Hematopoietic multipotent progenitor cell (in vitro differentiated cells): ENCODE data around the gene LRRC8C. TPM values are rescaled to one million over a fixed set of nuclear protein-coding genes. Genes with fewer than 3 reads are reported as not detected.
A peak's percentile ranks its signal among the peaks of the same experiment; 100 is the strongest.

Experiments
- DNase-seq, 3 donors: peaks; one replicate each; pipeline ENCODE4 v3.0.0-alpha.2; 2011 to 2015; ENCODE audit warnings: low read depth in 2 of 3, low spot score in 2 of 3
- total RNA-seq: library from RNA; depleted of rRNA; stranded (reverse); fragments of >200 nt; gene quantifications from one replicate; pipeline ENCODE4 v1.2.3, GENCODE V29; 2012

The LRRC8C gene
- total RNA-seq, 1 donor: 4.6 TPM

- DNase-seq: peak in 2 of 3 donors; percentile 69 to 74
These were observed 404 bp downstream of the LRRC8C start for GRCh38 chr1:89633248-89633799.

DNA sequence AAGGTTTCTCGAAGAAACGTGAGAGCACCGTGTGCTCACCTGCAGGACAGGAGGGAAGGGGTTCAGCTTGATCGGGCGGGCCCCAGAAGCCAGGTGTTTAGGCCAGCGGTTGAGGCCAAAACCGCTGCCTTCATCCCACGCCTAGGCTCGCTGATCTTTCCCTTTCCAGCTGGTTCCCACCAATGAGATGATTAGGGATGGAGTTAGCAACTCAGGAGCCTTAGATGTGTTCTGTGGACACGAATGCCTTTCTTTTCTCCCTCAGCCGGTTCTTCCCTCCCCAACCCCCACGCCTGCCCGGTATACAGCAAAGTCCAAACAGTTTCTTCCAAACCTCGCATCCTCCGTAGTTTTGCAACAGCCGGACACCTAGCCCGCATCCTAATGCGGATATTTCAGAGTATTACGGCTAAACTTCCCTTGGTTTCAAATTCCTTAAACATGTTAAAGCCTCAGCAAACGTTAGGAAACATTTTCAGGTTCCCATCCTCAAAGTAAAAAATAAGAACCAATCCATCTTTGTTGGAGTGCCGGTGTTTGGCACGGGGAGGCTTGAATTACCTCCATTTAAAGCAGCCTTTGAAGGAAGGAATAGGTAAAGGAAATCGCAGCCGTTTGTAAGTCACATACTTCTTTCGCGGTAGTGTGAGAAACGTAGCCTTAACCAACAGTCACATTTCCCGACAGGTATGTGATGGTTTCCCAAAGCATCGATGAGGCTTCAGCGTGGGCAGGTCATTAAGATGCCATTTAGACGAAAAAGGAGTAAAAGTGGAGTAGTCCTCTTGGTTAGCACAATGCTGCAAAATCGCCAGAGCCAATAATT, 1.1 kb downstream of the LRRC8C start:
- peak in 1 of 3 donors; percentile 15 for DNase-seq

GRCh38 chr1:89635825-89636815, 3.2 kb downstream of the LRRC8C start:
- DNase-seq: no peak

DNA sequence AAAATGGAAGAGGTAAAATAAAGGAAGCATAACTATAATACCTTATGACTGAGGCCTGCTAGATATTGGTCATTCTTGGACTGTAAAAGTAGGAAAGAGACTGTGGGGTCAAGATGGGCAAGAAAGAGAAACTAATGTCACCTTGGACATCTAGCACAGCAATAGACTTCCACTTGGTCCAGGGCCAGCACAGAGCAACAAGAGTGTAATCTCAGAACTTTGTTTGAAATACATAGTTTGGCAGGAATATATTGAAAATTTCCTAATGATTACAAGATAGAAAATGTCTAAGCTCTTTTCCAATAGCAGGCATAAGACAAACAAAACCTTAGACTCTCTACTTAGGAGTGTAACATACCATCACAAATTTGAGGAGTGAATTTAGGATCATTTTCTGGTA, 4.6 kb downstream of the LRRC8C start:
- no peak for DNase-seq

DNA sequence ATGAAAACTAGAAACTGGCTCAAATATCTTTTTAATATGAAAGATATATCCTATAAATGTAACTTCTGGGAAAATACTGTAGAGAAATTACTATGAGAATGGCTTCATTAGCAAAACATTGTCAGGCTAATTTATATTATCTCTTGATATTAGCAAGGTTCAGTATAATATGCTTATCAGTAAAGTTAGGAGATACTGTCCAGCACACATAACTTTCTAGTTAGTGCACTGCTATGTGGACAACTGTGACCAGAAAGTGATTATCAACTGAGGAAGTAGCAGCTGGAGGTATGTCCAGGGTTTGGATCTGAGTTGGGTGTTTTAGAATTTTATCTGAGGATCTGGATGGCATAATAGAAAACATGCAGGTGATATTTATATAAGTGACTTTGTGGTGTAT, 7.5 kb downstream of the LRRC8C start:
- DNase-seq: no peak

DNA sequence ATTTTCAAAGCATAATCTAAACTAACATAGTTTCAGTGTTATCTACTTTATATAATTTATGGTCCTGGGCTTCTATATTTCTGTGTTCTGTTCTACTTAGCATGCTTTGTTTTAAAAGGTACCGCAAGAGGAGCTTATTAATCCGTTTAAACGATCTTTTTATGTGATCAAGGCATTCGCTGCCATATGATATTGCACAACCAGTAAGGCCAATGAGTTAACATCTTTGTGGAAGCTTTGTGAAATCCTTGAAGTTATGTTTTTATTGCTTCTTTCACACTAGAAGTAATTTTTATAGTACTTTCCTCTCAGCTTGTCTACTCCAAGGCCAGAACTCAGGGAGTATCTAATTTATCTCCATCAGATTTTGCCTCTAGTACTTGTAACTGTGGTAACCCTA, 8.9 kb downstream of the LRRC8C start:
- DNase-seq: no peak

- no peak for DNase-seq
These were observed 10.7 kb downstream of the LRRC8C start for GRCh38 chr1:89643577-89643976.

GRCh38 chr1:89644119-89644814, 11.3 kb downstream of the LRRC8C start:
- no peak for DNase-seq

GRCh38 chr1:89646259-89646658, 13.3 kb downstream of the LRRC8C start:
- DNase-seq: no peak

- DNase-seq: no peak
These were observed 16.9 kb downstream of the LRRC8C start for GRCh38 chr1:89649783-89650182.

DNA sequence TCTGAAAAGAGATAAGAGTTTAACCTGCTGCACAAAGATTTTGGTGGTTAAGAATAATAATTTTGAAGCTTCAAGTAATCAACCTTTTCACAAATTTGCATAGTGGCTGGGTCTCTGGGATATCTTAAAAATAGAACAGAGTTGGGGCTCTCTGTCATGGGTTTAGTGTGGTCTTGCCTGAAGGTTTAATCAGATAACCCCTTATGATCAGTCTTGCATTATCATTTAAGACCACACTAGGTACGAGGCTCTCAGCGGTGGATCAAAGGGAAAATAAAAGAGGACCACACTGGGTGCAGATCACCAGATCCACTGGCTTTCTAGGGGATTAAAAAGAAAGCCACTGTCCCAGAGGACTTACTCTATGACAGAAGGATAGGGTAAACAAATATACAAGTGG, 19.5 kb downstream of the LRRC8C start:
- DNase-seq: no peak

DNA sequence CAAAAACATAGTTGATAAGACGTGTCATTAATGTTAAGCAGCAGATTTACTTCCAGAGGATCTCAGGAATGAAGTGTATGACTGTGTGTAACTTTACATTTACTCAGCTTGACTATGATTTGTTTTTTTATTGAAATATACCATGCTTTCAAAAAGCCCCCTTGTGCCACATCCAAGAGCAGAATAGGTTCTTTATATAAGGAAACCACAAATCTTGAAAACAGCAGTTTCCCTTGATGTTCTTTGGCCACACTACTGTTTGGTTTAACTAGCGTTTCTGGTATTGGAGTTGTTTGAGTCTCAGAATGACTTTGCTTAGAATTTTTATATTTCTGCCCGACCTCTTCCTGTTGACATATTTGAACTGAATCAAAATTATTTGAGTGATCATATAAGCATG, 25.0 kb downstream of the LRRC8C start:
- DNase-seq: peak; percentile 18 to 67 (median 45)

DNA sequence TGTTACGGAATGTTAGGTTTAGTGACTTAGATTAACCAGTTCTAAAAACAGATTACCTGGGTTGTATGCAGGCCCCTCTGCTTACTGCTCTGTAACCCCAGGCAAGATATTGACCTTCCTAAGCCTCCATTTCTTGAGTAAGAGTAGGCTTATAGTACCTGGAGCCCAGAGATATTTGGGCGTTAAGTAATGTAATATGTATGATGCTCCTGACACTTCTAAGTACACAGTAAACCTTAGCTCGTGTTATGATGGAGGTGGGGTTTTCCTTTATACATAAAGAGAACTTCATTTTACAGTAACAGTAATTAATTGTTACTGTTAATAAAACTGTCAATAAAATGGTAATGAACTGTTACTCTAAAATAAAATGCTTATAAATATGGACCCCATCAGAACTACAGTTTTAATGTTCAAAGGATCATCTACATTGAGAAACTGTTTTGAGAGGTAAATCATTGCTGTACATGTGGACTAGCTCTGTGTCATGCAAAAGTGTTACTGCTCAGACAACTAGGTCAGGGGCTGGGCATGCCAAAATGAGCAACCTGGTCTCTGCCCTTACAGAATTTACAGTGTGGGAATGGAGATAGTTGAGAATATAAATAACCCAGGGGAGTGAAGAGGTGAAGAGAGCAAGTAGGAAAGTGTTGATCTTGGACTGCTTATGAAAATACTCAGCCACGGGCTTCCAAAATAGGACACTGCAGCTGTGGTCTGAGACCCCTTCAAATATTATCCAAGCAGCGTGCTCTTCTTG, 26.6 kb downstream of the LRRC8C start:
- no peak for DNase-seq

- no peak for DNase-seq
These were observed 27.5 kb downstream of the LRRC8C start for GRCh38 chr1:89660224-89661061.

- DNase-seq: no peak
These were observed 33.0 kb downstream of the LRRC8C start for GRCh38 chr1:89665941-89666340.

DNA sequence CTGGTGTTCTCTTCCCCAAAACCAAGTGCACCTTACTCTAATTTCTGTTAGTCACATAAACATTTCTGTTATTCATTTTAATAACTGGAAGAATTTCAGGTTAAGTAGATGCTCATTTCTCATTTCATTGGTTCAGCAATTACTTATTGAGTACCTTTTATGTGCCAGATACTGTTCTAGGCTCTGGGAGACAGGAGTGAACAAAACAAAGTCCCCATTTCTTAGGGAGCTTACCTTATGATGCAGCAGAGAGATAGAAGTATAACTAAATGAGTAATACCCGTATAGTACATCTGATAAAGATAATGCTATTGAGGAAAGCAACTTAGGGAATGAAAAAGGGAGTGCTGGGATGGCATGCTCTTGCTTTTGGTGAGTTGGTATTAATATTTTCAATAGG, 33.7 kb downstream of the LRRC8C start:
- DNase-seq: no peak

DNA sequence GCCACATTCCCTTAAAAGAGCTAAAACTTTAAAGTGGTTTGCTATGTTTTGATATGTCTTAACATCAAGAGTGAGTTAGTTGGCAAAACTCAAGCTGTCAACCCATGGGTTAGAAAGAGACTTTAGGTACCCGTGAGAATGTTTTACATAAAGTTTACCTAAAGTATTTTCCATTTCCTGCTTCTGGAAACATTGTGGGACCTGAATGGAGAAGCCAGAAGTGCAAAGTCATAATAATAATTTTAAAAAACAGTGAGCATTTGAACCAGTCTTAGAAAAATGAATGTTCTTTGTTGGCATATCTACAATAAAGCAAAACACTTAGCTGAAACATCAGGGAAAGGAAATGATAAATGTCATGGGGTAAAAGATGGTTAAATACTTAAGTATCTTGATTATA, 34.8 kb downstream of the LRRC8C start:
- no peak for DNase-seq

DNA sequence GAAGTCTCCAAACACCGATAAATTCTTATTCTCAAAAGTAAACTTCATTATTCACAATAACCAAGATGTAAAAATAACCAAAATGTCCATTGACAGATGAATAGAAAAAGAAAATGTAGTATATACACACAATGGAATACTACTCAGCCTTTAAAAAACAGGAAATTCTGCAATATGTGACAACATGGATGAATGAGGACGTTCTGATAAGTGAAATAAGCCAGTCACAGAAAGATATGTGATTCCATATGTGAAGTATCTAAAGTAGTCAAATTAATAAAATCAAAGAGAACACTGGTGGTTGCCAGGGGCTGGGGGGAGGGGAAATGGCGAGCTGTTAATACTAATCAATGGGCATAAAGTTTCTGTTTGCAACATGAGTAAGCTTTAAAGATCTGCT, 36.0 kb downstream of the LRRC8C start:
- DNase-seq: no peak

DNA sequence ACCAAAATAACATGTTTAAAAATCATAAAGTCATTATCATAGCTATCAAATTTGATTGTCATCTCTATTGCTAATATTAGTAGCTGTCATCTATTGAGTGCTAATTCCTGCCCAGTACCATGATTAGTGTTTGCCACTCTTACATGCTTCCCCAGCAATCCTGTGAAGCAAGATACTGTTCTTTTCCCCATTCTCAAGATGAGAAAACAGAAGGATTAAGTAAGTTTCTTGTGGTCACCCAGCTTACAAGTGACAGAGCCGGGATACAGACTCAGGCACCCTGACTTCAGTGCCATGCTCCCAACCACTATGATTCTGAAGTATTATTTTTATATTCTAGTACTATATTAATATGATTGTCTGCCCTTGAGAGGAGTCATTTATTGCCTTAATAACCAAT, 36.5 kb downstream of the LRRC8C start:
- no peak for DNase-seq
